SK-MEL-5 (cell line): ENCODE measurements around the gene INMT. TPM values are rescaled to one million over a fixed set of nuclear protein-coding genes. Genes with fewer than 3 reads are reported as not detected.

Experiments used
- DNase-seq: peaks from one replicate; pipeline ENCODE4 v3.0.0-alpha.2; 2016; ENCODE audit warnings: low read depth, low spot score
- in situ Hi-C: cut with HindIII; loops from 2 replicates; pipeline ENCODE4 v1.10.0; 2016; ENCODE audit warnings: low sequenced_read_pairs, high pct_unique_total_duplicates, low pct_unique_long_range_greater_than_20kb
- total RNA-seq: library from RNA; depleted of rRNA; stranded (reverse); fragments of >200 nt; shearing (Covaris generic); gene quantifications from 2 replicates; pipeline ENCODE4 v1.2.3, GENCODE V29; 2014; rRNA removed

The INMT gene
- total RNA-seq, 1 experiment from 2014 or later: not detected

DNA sequence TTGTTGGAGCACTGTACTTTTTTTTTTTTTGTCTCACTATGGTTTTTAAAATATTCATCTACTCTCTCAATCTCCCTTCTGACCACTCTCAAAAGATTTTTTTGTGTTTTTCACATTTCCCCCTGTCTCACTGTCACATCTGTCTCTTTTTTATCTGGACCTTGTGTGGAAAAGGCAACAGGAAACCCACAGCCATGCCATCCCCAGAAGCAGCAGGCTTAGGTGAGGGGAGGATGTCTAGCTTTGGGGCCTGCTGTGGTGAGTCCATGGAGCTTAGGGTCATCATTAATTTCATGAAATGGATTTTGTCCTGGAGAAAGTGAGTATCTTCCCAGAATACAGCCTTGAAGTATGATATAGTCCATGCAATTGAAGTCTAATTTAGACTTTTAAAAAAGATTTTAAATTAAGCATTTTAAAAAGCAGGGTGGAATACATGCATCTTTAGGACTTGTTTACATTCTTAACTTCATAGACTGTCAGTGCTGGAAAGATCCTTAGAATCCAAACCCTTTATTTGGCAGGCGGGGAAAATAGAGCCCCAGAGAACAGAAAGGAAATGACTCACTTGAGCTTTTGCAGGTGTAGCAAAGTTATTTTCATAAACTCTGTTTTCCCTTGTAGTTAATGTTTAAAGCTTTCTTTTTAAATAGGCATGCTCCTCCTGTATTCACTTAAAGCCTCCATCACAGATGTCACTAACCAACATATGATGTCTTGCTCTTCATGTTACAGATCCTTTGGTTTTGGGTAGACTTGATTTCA is 44.4 kb downstream of the INMT start:
- DNase-seq: no peak
- in situ Hi-C loops: no loop called here

DNA sequence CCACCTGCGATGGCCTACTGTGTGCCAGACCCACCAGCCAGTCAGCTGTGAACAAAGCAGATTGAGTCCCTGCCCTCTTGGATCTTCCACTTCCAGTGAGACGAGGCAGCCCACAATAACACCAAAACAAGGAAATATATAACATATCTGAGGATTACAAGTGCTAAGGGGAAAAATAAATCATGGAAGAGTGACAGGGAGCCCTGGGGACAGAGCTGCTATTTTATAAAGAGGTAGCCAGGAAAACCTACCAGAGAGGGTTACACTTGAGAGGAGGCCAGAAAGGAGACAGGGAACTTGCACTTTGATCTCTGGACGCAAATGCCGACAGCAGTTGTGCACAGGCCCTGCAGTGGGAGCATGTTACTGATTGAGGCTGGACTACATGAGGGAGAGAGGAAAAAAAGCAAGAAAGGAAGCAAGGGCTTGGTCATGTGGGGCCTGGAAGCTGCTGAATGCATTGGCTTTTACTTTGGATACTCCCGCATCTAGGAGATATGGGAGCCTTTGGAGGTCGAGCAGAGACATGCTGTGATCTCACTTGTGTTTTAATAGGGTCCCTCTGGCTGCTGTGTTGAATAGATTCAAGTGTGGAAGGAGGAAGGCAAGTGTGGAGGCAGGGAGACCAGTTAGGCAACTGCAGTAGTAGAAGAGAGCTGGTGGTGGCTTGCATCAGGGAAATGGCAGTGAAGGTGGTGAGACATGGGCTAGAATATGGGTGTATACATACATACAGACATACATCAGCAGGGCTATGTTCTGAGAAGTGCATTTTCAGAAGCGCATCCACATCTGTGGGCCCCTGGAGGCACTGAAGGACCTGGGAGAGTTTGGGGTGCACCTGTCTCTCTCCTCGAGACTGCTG is 45.5 kb downstream of the INMT start:
- no peak for DNase-seq
- in situ Hi-C loops: no loop called here

GRCh38 chr7:30799206-30799975 is 47.5 kb downstream of the INMT start:
- in situ Hi-C loops: no loop called here
- DNase-seq: no peak

DNA sequence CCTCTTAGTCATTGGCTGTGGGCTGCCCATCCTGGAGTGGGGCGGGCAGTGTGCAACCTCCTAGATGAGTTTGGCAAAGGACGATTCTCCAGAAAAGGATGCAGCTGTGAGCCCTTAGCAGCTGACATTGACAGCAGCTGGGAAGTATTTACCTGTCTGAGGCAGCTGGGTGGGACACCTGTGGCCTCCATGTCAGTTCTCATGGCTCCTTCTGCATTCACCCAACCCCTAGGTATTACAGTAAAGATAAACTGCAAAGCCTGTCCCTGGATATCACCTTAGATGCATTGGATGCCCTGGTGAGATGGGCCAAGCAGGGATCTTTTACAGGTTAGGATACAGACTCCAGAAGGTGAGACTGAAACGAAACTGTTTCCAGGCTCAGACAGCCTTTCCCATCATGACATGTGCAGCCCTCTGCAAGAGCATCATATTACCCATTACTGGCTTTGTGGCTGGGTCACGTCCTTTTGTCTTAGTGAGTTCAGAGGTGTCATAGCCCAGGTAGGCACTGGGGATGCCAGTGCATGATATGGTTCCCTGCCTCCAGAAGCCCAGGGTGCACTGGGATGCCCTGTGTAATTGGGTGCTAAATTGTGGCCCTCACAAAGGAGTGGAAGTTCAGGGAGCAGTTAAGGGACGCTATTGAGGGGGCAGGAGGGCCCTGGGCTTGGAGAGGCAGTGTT is 48.2 kb downstream of the INMT start:
- no peak for DNase-seq
- in situ Hi-C loops: no loop called here

DNA sequence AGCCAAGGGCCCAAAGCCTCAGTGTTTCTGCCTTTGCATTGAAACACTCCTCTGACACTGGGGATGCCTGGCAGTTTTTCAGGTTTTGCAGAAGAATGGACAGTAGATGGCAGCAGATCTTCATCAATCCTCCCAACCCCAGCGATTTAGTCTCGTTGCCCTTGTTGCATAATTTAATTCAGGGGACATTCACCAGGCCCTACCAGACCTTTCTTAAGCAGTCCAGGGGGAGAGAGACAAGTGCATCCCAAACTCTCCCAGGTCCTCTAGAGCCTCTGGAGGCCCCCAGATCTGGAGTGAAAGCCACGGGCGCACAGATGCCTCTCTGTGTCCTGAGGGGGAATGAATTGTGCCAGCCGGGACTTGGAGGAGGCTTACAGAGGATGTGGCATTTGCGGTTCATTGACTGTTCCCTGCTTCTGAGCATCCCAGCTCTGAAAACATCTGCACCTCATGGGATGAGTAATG is 48.9 kb downstream of the INMT start:
- in situ Hi-C loops: no loop called here
- peak; percentile 87 for DNase-seq

DNA sequence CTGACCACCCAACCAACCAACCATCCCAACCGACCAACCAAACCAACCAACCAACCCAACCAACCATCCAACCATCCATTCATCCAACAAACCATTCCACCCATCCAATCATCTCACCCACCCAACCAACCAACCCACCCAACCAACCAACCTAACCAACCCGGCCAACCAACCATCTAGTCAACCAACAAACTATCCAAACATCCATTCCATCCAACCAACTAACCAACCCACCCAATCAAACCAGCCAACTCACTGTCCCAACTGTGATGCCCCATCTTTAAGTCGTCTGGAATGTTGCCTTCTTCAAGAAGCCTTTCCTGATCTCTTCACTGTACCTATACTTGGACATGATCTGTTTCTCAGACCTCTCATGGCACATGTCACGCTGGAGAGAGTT is 50.9 kb downstream of the INMT start:
- in situ Hi-C loops: no loop called here
- DNase-seq: no peak

DNA sequence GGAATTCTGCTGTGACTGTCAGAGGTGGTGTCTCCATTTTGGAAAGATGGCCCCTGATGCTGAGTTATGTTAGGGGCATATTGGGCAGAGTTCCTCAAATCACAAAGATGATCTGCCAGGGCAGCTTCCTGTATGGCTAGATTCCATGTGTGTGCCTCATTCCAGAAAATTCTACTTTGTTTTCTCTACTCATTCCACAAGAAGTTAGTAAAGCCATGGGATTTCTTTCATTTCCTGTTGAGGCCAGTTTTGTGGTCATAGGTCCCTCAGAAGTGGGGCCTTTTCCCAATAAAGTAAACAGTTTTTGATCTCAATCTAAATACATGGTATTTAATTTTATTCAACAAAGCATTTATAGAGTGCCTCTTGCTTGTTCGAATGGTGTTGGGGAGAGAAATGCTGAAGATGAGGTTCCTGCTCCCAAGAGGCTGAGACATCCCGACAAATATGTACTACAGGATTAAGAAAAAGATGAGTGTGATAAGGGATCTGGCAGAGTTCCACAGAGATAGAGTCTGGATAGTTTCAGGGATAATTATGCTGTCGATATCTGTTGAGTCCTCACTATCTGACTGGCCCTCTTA is 52.2 kb downstream of the INMT start:
- in situ Hi-C loops: no loop called here
- no peak for DNase-seq

DNA sequence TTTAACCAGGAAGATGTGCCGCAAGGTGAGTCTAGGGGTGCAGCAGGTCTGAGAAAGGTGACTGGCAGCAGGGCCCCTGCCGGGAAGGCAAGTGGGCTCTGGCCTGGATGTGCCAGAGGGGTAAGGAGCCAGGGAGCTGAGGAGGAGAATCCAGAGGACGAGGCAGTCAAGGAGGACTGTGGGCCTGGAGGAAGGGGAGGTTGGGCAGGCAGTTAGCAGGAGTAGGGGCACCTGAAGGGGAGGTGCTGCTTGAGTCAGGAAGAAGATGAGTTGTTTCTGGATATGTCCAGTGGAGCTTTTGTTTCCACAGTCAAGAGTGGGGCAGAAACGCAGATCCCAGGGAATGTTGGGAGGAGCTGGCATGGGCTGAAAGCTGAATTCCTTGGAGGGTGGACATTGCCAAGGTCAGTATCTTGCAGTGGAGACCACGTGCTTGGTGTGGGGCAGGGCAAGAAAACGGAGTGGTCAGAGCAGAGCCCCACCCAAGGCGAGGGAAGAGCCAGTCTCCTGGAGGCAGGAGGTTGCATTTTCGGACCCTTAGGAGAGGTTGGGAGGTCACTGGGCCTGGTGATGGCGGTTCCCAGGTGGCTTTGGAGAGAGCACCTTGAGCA is 53.3 kb downstream of the INMT start:
- no peak for DNase-seq
- in situ Hi-C loops: no loop called here

DNA sequence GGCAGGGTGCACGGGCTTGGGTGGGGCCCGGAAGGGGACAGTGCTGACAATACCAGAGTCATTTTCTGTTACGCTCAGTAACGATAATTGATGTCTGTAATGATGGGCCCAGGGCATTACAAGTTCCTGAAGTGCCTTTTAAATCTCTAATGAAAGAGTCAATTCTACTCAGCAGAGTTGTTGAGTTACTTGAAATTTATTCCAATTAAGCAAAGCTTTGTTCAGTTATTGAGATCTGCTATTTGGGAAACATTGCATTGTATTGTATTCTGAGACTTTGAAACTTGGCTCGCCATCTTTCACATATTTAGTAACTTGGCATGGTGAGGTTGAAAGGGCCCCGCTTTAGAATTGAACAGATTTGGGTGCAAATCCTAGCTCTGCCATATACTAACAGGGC is 54.0 kb downstream of the INMT start:
- in situ Hi-C loops: no loop called here
- DNase-seq: peak; percentile 20

Other genes starting within 250 kb of the INMT start
- 131 and 143 TPM in 2 replicates for gene GGCT, start 247.3 kb upstream of the INMT start, total RNA-seq
- 290 and 301 TPM in 2 replicates for gene GARS1, start 157.3 kb upstream of the INMT start, total RNA-seq
- not detected in 2 replicates for gene CRHR2, start 69.7 kb upstream of the INMT start, total RNA-seq
- gene MINDY4, start 19.3 kb downstream of the INMT start, total RNA-seq: 5.2 and 6.5 TPM in 2 replicates
- 0.03 and 0.08 TPM in 2 replicates for gene AQP1, start 159.7 kb downstream of the INMT start, total RNA-seq
- gene GHRHR, start 211.8 kb downstream of the INMT start, total RNA-seq: not detected in 2 replicates